Activated T-helper 2 cell treated with anti-CD3 and anti-CD28 coated beads, Interferon-gamma antibody, Interleukin-2, Interleukin-4, amounts not matched to agents 10 μg/mL and 5 μg/mL and 100 μg/mL, durations not matched to agents 14 hours and 24 hours and 36 hours (primary cell): Measurements from ENCODE around the gene SYT5. TPM values are rescaled to one million over a fixed set of nuclear protein-coding genes. Genes with fewer than 3 reads are reported as not detected.
"Not testable (repeated sequence)": the region's sequence is repeated elsewhere in the genome, so short reads cannot be mapped to it uniquely, and the experiment has no call there.

ENCODE experiments used
- DNase-seq: peaks from one replicate; pipeline ENCODE4 v3.0.0; 2021; ENCODE audit warnings: low spot score
- H3K27ac Mint-ChIP-seq: one replicate; pipeline ENCODE4 v1.8.0; 2021; ENCODE audit warnings: mixed read lengths
- H3K27me3 Mint-ChIP-seq: one replicate; pipeline ENCODE4 v1.8.0; 2021; ENCODE audit warnings: low read depth, mixed read lengths
- H3K36me3 Mint-ChIP-seq: one replicate; pipeline ENCODE4 v1.8.0; 2021; ENCODE audit warnings: low read depth, mixed read lengths
- H3K4me1 Mint-ChIP-seq: one replicate; pipeline ENCODE4 v1.8.0; 2021; ENCODE audit warnings: low read depth, mixed read lengths
- H3K4me3 Mint-ChIP-seq: one replicate; pipeline ENCODE4 v1.8.0; 2021; ENCODE audit warnings: low read depth, mild to moderate bottlenecking, moderate library complexity, mixed read lengths
- H3K9me3 Mint-ChIP-seq: one replicate; pipeline ENCODE4 v1.8.0; 2021; ENCODE audit warnings: mixed read lengths
- intact Hi-C: fragments of 100-400 bp; cut with micrococcal nuclease; formaldehyde crosslinking; loops from one replicate; pipeline ENCODE4 v1.15.1; 2023
- total RNA-seq: library from RNA; stranded (reverse); gene quantifications from 2 replicates; pipeline ENCODE4 v1.2.3, GENCODE V29; 2022

SYT5 gene
- total RNA-seq, 1 donor from 2014 or later: 0.23 TPM

DNA sequence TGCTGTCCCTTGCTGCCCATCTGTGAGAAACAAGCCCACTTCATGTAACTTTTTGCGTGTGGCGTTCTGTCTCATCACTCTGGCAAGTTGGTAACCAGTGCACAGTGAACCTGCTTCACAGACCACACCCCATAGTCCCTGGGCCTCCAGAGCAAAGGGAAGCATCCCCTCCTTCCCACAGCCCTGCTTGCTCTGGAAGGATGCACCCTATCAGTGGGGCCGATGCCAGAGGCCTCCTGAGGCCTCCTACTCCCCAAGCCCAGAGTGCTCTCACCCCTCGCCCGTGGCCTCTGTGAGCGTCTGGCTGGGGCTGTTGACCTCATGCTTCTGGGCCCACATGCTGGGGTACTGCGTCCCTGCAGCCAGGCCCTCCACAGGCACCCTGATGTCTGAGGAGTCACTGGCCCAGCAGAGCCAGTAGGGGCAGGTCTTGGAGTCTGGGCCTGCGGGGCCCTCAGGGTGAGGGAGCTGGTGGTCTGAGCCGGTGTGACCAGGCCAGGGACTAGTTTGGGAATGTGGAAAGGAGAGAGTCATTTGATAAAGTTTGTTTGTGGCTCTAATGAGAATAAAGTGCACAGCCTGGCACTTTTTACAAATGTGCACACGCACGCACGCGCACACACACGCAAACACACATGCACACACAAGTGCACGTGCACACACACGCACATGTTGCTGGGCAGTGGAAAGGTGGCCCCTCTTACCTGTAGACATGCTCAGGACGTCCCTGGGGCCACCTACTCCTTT lies 43.4 kb upstream of the SYT5 start:
- Mint-ChIP-seq H3K4me1 (no peaks in the 10 kb centered on the region), H3K27me3 (no peaks in the 10 kb centered on the region), H3K36me3 (peaks cover 39% of the 10 kb centered on the region), H3K4me3 (no peak overlapping the region), H3K27ac (no peak overlapping the region), H3K9me3 (no peaks in the 10 kb centered on the region)
- intact Hi-C loops: no loop called here
- no peak for DNase-seq

GRCh38 chr19:55220525-55220924 lies 40.4 kb upstream of the SYT5 start:
- peaks cover 21% of the 10 kb centered on the region for H3K36me3 Mint-ChIP-seq
- H3K9me3 Mint-ChIP-seq: no peaks in the 10 kb centered on the region
- intact Hi-C loops: no loop called here
- no peak for DNase-seq
- H3K4me3 Mint-ChIP-seq: no peak overlapping the region
- H3K4me1 Mint-ChIP-seq: peaks cover 9% of the 10 kb centered on the region
- H3K27me3 Mint-ChIP-seq: no peaks in the 10 kb centered on the region
- H3K27ac Mint-ChIP-seq: no peak overlapping the region

- intact Hi-C loops: loop anchor here (5.0 kb wide), 1 partner anchor 36 kb away; no protein-coding TSS in a partner anchor
- Mint-ChIP-seq H3K27me3 (no peaks in the 10 kb centered on the region), H3K36me3 (peaks cover 15% of the 10 kb centered on the region), H3K4me3 (peak overlapping the region; percentile 60), H3K9me3 (peaks cover 6% of the 10 kb centered on the region), H3K27ac (no peak overlapping the region), H3K4me1 (peaks cover 9% of the 10 kb centered on the region)
- DNase-seq: peak; percentile 42
Observed at GRCh38 chr19:55216461-55217198, 36.5 kb upstream of the SYT5 start.

DNA sequence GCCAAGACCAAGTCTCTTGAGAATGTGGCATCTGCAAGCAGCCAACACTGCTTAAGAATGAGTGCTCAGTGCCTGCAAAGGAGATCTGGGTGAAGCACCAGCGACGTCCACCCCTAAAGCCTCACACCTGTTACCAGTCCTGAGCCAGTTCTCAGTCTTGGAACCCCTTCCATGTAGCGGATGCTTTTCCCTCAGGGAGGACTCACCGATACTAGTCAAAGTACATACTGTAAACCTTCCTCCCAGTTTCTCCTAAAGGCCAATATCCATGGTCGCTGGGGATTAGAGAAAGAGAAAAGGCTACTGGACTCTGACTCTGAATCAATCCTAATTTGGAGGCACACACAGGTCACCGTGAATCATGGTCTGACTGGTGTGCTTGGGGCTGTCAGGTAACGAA lies 33.5 kb upstream of the SYT5 start:
- intact Hi-C loops: no loop called here
- no peak for DNase-seq
- Mint-ChIP-seq H3K27ac (no peak overlapping the region), H3K4me3 (no peak overlapping the region), H3K27me3 (peaks cover 5% of the 10 kb centered on the region), H3K4me1 (peaks cover 9% of the 10 kb centered on the region), H3K36me3 (no peaks in the 10 kb centered on the region), H3K9me3 (peaks cover 6% of the 10 kb centered on the region)

DNA sequence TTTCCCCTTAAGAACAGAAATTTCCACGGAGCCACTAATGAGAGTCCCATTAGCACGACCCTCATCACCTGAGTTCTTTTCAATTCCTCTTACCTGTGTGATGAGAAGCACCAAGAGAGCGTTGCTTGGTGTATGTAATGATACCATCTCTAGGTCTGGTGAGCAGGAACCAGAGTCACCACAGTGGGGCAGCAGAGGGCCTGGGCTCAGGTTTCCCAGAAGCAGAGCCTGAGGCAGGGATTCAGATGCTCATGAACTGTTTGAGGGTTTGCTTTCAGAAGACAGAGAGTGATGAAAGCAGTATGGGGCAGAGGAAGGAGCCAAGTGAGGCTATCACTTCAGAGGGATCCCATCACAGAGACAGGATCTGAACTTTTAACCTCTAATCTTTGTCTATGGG lies 32.4 kb upstream of the SYT5 start:
- H3K36me3 Mint-ChIP-seq: no peaks in the 10 kb centered on the region
- H3K27ac Mint-ChIP-seq: no peak overlapping the region
- peaks cover 5% of the 10 kb centered on the region for H3K27me3 Mint-ChIP-seq
- peaks cover 6% of the 10 kb centered on the region for H3K9me3 Mint-ChIP-seq
- DNase-seq: no peak
- intact Hi-C loops: no loop called here
- peaks cover 7% of the 10 kb centered on the region for H3K4me1 Mint-ChIP-seq
- H3K4me3 Mint-ChIP-seq: no peak overlapping the region

DNA sequence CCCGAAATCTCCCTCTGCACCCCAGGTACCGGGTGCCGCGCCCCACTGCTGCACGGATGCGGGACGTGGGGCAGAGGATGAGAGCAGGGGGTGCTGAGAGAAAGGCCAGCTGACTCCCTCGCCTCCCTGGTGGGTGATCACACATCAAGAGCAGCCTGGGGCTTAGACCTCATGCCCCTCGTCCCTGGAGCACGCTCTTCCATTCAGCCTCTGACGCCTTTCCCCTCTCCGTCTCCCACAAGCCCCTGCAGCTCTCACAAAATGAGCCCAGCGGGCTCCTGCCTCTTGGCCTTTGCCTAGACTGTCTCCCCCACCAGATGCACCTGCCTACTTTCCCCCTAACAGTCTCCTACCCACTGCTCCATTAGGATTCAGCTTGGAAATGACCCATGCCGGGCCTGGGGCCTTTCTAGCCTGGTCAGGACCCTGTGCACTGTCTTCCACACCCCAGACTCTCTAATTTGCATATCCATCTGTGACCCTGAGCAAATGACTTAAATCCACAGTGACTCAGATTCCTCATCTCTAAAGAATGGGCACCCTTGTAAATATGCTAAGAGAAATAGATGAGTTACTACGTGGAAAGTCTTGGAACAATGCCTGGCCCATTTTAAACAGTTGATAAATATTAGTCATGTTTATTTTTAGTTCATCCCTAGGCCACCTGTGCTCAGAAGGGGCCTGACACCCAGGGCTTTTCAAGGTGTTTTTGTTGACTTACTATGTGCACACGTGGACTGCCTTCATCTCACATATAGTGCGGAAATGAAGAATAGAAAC lies 29.8 kb upstream of the SYT5 start:
- Mint-ChIP-seq H3K27me3 (peaks cover 5% of the 10 kb centered on the region), H3K4me1 (peaks cover 4% of the 10 kb centered on the region), H3K9me3 (peaks cover 6% of the 10 kb centered on the region), H3K27ac (no peak overlapping the region), H3K4me3 (no peak overlapping the region), H3K36me3 (no peaks in the 10 kb centered on the region)
- intact Hi-C loops: no loop called here
- no peak for DNase-seq

- H3K27me3 Mint-ChIP-seq: peaks cover 5% of the 10 kb centered on the region
- H3K36me3 Mint-ChIP-seq: no peaks in the 10 kb centered on the region
- H3K9me3 Mint-ChIP-seq: peaks cover 6% of the 10 kb centered on the region
- DNase-seq: no peak
- intact Hi-C loops: no loop called here
- H3K4me1 Mint-ChIP-seq: peaks cover 4% of the 10 kb centered on the region
- no peak within 1 kb of the TSS for H3K4me3 Mint-ChIP-seq
- no peak within 1 kb of the TSS for H3K27ac Mint-ChIP-seq
Observed at GRCh38 chr19:55208880-55209692, 29.0 kb upstream of the SYT5 start, which contains the start of gene PTPRH. Gene PTPRH (minus strand): TSS chr19:55209501. CDS start chr19:55209433, 68 bp downstream.

DNA sequence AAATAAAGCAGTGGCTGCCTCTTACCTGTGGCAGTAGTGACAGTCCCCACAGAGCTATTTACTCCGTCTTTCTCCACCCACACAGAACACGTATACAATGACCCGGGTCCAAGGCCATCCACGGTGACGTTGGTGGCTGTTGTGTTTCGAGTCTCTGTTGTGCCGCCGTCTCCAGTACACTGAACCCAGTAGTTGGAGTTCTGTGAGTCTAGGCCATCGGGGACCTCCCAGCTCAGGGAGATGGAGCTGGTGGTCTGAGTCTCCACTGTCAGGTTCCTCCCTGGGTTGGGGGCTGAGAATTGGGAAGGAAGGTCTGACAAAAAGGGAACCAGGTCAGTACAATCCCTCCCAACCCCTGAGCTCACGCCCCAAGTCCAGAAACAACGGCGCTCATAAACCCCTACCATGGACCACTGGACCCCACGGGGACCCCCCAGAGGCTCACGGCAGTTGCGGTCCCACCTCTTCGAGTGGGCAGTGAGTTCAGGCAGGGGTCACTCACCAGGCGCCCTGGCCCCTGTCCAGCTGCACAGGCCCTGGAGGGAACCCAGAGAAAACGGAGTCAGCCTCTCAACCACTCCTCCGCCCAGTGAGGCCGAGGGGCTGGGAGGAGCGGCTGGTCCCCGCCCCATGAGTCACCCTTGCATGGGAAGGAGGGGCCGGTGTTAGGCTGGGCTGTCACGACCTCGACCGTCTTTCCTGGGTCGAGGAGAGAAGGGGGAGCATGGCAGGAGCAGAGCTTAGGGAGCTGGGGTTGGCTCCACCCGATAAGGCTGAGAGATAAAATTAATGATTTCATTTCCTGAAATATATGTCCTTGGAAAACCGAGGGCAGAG lies 26.8 kb upstream of the SYT5 start:
- Mint-ChIP-seq H3K27ac (no peak overlapping the region), H3K4me1 (peaks cover 4% of the 10 kb centered on the region), H3K36me3 (no peaks in the 10 kb centered on the region), H3K4me3 (no peak overlapping the region), H3K27me3 (peaks cover 5% of the 10 kb centered on the region), H3K9me3 (no peaks in the 10 kb centered on the region)
- DNase-seq: peak; percentile 22
- intact Hi-C loops: no loop called here

GRCh38 chr19:55202199-55202598 lies 22.1 kb upstream of the SYT5 start:
- H3K4me1 Mint-ChIP-seq, H3K4me3 Mint-ChIP-seq, DNase-seq, H3K36me3 Mint-ChIP-seq, H3K27me3 Mint-ChIP-seq, intact Hi-C loops, H3K9me3 Mint-ChIP-seq, H3K27ac Mint-ChIP-seq: not testable (repeated sequence)

DNA sequence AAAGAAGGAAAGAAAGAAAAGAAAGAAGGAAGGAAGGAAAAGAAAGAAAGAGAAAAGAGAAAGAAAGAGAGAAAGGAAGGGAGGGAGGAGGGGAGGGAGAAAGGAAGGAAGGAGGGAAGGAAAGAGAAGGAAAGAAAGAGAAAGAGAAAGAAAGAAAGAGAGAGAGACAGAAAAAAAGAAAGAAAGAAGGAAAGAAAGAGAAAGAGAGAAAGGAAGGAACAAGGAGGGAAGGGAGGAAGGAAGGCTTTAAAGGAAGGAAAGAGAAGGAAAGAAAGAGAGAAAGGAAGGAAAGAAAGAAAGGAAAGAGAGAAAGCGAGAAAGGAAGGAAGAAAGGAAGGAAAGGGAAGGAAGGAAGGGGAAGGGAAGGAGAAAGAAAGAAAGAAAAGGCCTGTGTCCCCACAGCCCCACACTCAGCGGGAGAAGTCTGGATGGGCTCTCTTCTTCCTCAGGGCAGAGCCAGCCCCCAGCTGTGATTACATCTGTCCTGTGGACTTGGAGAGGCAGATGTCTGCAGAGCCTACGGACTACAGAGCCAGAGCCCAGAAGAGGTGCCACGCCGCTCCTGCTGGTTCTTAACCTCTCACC lies 19.6 kb upstream of the SYT5 start:
- intact Hi-C loops: no loop called here
- H3K4me1 Mint-ChIP-seq: no peaks in the 10 kb centered on the region
- no peaks in the 10 kb centered on the region for H3K9me3 Mint-ChIP-seq
- H3K36me3 Mint-ChIP-seq: no peaks in the 10 kb centered on the region
- no peak overlapping the region for H3K4me3 Mint-ChIP-seq
- DNase-seq: no peak
- H3K27ac Mint-ChIP-seq: no peak overlapping the region
- peaks cover 4% of the 10 kb centered on the region for H3K27me3 Mint-ChIP-seq

- Mint-ChIP-seq H3K27ac (no peak overlapping the region), H3K9me3 (no peaks in the 10 kb centered on the region), H3K36me3 (no peaks in the 10 kb centered on the region), H3K4me1 (no peaks in the 10 kb centered on the region), H3K27me3 (peaks cover 4% of the 10 kb centered on the region), H3K4me3 (no peak overlapping the region)
- intact Hi-C loops: no loop called here
- no peak for DNase-seq
Observed at GRCh38 chr19:55198651-55199050, 18.6 kb upstream of the SYT5 start.
